Thoracic aorta (tissue), 2 donors: ENCODE measurements around the gene RANBP2. TPM values are rescaled to one million over a fixed set of nuclear protein-coding genes. Genes with fewer than 3 reads are reported as not detected.

Experiments used
- ATAC-seq: fragments of 150-250 bp; one replicate; pipeline ENCODE4 v1.8.0; 2017; ENCODE audit warnings: low read depth; ENCODE audit not compliant: insufficient number of reproducible peaks, low FRiP score
- DNase-seq: peaks from one replicate; pipeline ENCODE4 v3.0.0-alpha.2; 2020; ENCODE audit warnings: low spot score
- H3K27ac ChIP-seq, 2 donors: fragments of 200-600 bp; sonication (generic); 1 replicate in 1 of 2; 2 replicates in 1 of 2; pipeline ENCODE4 v1.5.1; 2016; ENCODE audit warnings: mild to moderate bottlenecking in 2 of 2, moderate library complexity in 2 of 2
- H3K27me3 ChIP-seq: fragments of 200-600 bp; sonication (generic); replicated peaks from 2 replicates; pipeline ENCODE4 v1.6.0; 2016; ENCODE audit warnings: mild to moderate bottlenecking; ENCODE audit not compliant: insufficient read depth
- H3K36me3 ChIP-seq: fragments of 200-600 bp; sonication (generic); one replicate; pipeline ENCODE4 v1.5.1; 2016
- H3K4me1 ChIP-seq, 2 donors: fragments of 200-600 bp; sonication (generic); 1 replicate in 1 of 2; 2 replicates in 1 of 2; pipeline versions ENCODE4 v1.5.1 to v1.6.0; 2016; ENCODE audit warnings: low read depth in 2 of 2, mild to moderate bottlenecking in 1 of 2; ENCODE audit not compliant: control insufficient read depth in 1 of 2
- H3K4me3 ChIP-seq: fragments of 200-600 bp; sonication (generic); 2 replicates; pipeline ENCODE4 v1.5.1; 2016; ENCODE audit warnings: mild to moderate bottlenecking
- H3K9me3 ChIP-seq: fragments of 200-600 bp; sonication (generic); 2 replicates; pipeline ENCODE4 v1.5.1; 2016
- total RNA-seq, 2 donors: library from RNA; depleted of rRNA; stranded (reverse); fragments of >200 nt; gene quantifications; one replicate each; pipeline versions ENCODE4 v1.1.0 to v1.2.3, GENCODE V29; 2016
- TF ChIP-seq, protein P1 (sequence below): fragments of 200-600 bp; sonication (generic); IDR thresholded peaks from one replicate; pipeline ENCODE4 v1.5.1; 2019; ENCODE audit warnings: antibody characterized with exemption

RANBP2 gene
- total RNA-seq, 2 donors from 2014 or later: 56.5 to 86.2 TPM

GRCh38 chr2:108823286-108823685 is 104.0 kb downstream of the RANBP2 start:
- ATAC-seq: no peak

DNA sequence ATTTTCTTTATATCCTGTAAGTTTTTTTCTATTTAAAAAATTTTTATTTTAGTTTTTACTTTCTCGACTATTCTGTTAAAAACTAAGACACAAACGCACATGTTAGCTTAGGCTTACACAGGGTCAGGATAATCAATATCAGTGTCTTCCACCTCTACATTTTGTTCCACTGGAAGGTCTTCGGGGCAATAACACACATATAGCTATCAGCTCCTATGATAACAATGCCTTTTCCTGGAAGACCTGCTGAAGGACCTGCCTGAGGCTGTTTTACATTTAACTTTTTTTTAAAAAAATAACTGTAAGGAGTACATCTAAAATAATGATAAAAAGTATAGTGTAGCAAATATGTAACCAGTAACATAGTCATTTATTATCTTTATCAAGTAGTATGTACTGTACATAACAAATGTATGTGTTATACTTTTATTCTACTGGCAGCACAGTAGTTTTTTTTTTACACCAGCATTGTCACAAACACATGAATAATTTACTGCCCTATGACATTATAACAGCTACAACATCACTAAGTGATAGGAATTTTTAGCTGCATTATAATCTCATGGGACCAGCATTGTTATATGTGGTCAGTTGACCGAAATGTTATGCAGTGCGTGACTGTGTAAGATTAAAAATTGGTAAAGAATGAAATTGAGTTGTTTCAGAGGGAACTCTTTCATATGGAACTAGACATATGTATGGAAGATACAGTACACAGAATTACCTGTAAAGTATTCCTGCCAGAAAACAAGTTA is 105.2 kb downstream of the RANBP2 start:
- no peaks in the 10 kb centered on the region for H3K9me3 ChIP-seq
- H3K4me1 ChIP-seq: no peaks in the 10 kb centered on the region
- no peaks in the 10 kb centered on the region for H3K27me3 ChIP-seq
- no peaks in the 10 kb centered on the region for H3K36me3 ChIP-seq
- TF ChIP-seq, protein P1, sequence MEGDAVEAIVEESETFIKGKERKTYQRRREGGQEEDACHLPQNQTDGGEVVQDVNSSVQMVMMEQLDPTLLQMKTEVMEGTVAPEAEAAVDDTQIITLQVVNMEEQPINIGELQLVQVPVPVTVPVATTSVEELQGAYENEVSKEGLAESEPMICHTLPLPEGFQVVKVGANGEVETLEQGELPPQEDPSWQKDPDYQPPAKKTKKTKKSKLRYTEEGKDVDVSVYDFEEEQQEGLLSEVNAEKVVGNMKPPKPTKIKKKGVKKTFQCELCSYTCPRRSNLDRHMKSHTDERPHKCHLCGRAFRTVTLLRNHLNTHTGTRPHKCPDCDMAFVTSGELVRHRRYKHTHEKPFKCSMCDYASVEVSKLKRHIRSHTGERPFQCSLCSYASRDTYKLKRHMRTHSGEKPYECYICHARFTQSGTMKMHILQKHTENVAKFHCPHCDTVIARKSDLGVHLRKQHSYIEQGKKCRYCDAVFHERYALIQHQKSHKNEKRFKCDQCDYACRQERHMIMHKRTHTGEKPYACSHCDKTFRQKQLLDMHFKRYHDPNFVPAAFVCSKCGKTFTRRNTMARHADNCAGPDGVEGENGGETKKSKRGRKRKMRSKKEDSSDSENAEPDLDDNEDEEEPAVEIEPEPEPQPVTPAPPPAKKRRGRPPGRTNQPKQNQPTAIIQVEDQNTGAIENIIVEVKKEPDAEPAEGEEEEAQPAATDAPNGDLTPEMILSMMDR: no peak
- no peak for ATAC-seq
- DNase-seq: no peak
- H3K27ac ChIP-seq: no peak overlapping the region
- no peak overlapping the region for H3K4me3 ChIP-seq

More at GRCh38 chr2:108823286-108823685, 104.0 kb downstream of the RANBP2 start:
- TF ChIP-seq, protein P1: no peak
- Histone ChIP-seq H3K4me1 (no peaks in the 10 kb centered on the region), H3K4me3 (no peak overlapping the region), H3K27ac (no peak overlapping the region), H3K9me3 (no peaks in the 10 kb centered on the region), H3K27me3 (no peaks in the 10 kb centered on the region), H3K36me3 (no peaks in the 10 kb centered on the region)
- DNase-seq: no peak

DNA sequence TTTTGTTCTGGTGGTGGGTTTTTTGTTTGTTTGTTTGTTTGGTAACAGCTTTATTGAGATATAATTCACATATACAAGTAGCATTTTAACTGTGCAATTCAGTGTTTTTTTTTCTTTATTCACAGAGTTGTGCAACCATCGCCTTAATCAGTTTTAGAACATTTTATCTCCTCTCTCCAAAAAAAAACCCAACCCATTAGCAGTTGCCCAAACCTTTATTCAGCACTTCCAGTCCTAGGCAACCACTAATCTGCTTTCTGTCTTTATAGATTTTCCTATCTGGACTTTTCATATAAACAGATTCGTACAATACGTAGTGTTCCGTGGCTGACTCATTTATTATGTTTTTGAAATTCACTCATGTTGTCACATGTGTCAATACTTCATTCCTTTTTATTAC is 106.0 kb downstream of the RANBP2 start:
- no peak for DNase-seq
- TF ChIP-seq, protein P1: no peak
- H3K36me3 ChIP-seq: no peaks in the 10 kb centered on the region
- no peaks in the 10 kb centered on the region for H3K27me3 ChIP-seq
- no peak overlapping the region for H3K4me3 ChIP-seq
- H3K9me3 ChIP-seq: no peaks in the 10 kb centered on the region
- ATAC-seq: no peak
- H3K27ac ChIP-seq: no peak overlapping the region
- H3K4me1 ChIP-seq: no peaks in the 10 kb centered on the region

GRCh38 chr2:108825736-108826135 is 106.5 kb downstream of the RANBP2 start:
- ATAC-seq (no peak), DNase-seq (no peak)
- Histone ChIP-seq H3K27me3 (no peaks in the 10 kb centered on the region), H3K36me3 (no peaks in the 10 kb centered on the region), H3K4me3 (no peak overlapping the region), H3K4me1 (no peaks in the 10 kb centered on the region), H3K9me3 (no peaks in the 10 kb centered on the region), H3K27ac (no peak overlapping the region)
- TF ChIP-seq, protein P1: no peak

DNA sequence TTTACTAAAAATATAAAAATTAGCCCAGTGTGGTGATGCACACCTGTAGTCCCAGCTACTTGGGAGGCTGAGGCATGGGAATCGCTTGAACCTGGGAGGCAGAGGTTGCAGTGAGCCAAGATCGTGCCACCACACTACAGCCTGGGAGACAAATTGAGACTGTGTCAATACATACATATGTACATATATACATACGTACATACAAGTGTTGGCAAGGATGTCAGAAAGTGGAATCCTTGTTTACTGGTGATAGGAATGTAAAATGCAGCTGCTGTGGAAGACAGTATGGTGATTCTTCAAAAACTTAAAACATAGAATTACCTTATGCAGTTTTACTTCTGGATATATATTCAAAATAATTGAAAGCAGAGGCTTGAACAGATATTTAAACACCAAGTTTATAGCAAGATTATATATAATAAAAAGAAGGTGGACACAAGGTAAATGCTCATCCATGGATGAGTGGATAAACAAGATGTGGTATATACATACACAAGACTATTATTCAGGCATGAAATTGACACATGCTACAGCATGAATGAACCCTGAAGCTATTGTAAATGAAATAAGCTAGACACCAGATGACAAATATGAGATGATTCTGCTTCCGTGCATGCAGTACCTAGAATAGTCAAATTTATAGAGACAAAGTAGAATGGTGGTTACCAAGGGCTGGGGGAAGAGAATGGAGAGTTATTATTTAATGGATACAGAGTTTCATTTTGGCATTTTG is 110.5 kb downstream of the RANBP2 start:
- TF ChIP-seq, protein P1: no peak
- no peak for DNase-seq
- no peaks in the 10 kb centered on the region for H3K9me3 ChIP-seq
- H3K4me3 ChIP-seq: no peak overlapping the region
- H3K27me3 ChIP-seq: no peaks in the 10 kb centered on the region
- no peak for ATAC-seq
- no peaks in the 10 kb centered on the region for H3K36me3 ChIP-seq
- H3K27ac ChIP-seq: no peak overlapping the region
- H3K4me1 ChIP-seq: no peaks in the 10 kb centered on the region
